HEK293 (cell line): ENCODE results near the gene KLHL21.

Source experiments
- AEBP2 ChIP-seq: fragments of 450-650 bp; formaldehyde crosslinking; IDR thresholded peaks from 2 replicates; pipeline ENCODE4 v1.5.1; 2016; ENCODE audit warnings: missing biosample characterization, missing genetic modification characterization, borderline replicate concordance
- EGR2 ChIP-seq: fragments of 450-650 bp; formaldehyde crosslinking; IDR thresholded peaks from 2 replicates; pipeline ENCODE4 v1.5.1; 2016; ENCODE audit warnings: low read depth, missing biosample characterization, missing genetic modification characterization
- FEZF1 ChIP-seq: fragments of 450-650 bp; formaldehyde crosslinking; IDR thresholded peaks from 2 replicates; pipeline ENCODE4 v1.5.1; 2016; ENCODE audit warnings: missing biosample characterization, missing genetic modification characterization
- GLI2 ChIP-seq: fragments of 450-650 bp; formaldehyde crosslinking; IDR thresholded peaks from 2 replicates; pipeline ENCODE4; 2017; ENCODE audit warnings: missing biosample characterization, missing genetic modification characterization, low read depth, borderline replicate concordance
- GLIS2 ChIP-seq: fragments of 450-650 bp; formaldehyde crosslinking; IDR thresholded peaks from 2 replicates; pipeline ENCODE4 v1.5.1; 2016; ENCODE audit warnings: missing biosample characterization, missing genetic modification characterization
- MEIS1 ChIP-seq: sonication (generic); formaldehyde crosslinking; IDR thresholded peaks from 2 replicates; pipeline ENCODE4 v1.8.1; 2022; ENCODE audit warnings: missing genetic modification reagents, mild to moderate bottlenecking, borderline replicate concordance
- ZBTB21 ChIP-seq: fragments of 450-650 bp; formaldehyde crosslinking; IDR thresholded peaks from 2 replicates; pipeline ENCODE4 v1.5.1; 2017; ENCODE audit warnings: missing biosample characterization, missing genetic modification characterization
- ZBTB48 ChIP-seq: fragments of 450-650 bp; formaldehyde crosslinking; IDR thresholded peaks from 2 replicates; pipeline ENCODE4 v1.5.1; 2016; ENCODE audit warnings: missing biosample characterization, missing genetic modification characterization
- ZBTB7A ChIP-seq: fragments of 450-650 bp; formaldehyde crosslinking; IDR thresholded peaks from 2 replicates; pipeline ENCODE4 v1.5.1; 2016; ENCODE audit warnings: low read depth, missing biosample characterization, missing genetic modification characterization
- ZFP3 ChIP-seq: fragments of 450-650 bp; formaldehyde crosslinking; IDR thresholded peaks from 2 replicates; pipeline ENCODE4 v1.5.1; 2016; ENCODE audit warnings: low read depth, missing biosample characterization, missing genetic modification characterization
- ZFP41 ChIP-seq: fragments of 450-650 bp; formaldehyde crosslinking; IDR thresholded peaks from 2 replicates; pipeline ENCODE4 v1.5.1; 2016; ENCODE audit warnings: missing biosample characterization, missing genetic modification characterization, borderline replicate concordance
- ZNF18 ChIP-seq: fragments of 450-650 bp; formaldehyde crosslinking; IDR thresholded peaks from 2 replicates; pipeline ENCODE4 v1.5.1; 2016; ENCODE audit warnings: missing biosample characterization, missing genetic modification characterization
- ZNF19 ChIP-seq: fragments of 450-650 bp; formaldehyde crosslinking; IDR thresholded peaks from 2 replicates; pipeline ENCODE4; 2016; ENCODE audit warnings: missing biosample characterization, missing genetic modification characterization, low read depth
- ZNF521 ChIP-seq: fragments of 450-650 bp; formaldehyde crosslinking; IDR thresholded peaks from 2 replicates; pipeline ENCODE4 v1.5.1; 2017; ENCODE audit warnings: missing biosample characterization, mild to moderate bottlenecking, missing genetic modification characterization
- ZNF585B ChIP-seq: fragments of 450-650 bp; formaldehyde crosslinking; IDR thresholded peaks from 2 replicates; pipeline ENCODE4 v1.5.1; 2016; ENCODE audit warnings: missing biosample characterization, missing genetic modification characterization
- ZNF629 ChIP-seq: fragments of 450-650 bp; formaldehyde crosslinking; IDR thresholded peaks from 2 replicates; pipeline ENCODE4 v1.5.1; 2017; ENCODE audit warnings: missing biosample characterization, missing genetic modification characterization
- ZNF645 ChIP-seq: fragments of 450-650 bp; formaldehyde crosslinking; IDR thresholded peaks from 2 replicates; pipeline ENCODE4; 2016; ENCODE audit warnings: missing biosample characterization, missing genetic modification characterization
- ZNF768 ChIP-seq: fragments of 450-650 bp; formaldehyde crosslinking; IDR thresholded peaks from 2 replicates; pipeline ENCODE4 v1.5.1; 2018; ENCODE audit warnings: missing biosample characterization, mild to moderate bottlenecking, missing genetic modification characterization
- ZNF830 ChIP-seq: fragments of 450-650 bp; IDR thresholded peaks from 2 replicates; pipeline ENCODE4 v1.5.0; 2018; ENCODE audit warnings: missing biosample characterization, missing genetic modification characterization, low read depth, mild to moderate bottlenecking, moderate library complexity
- TF ChIP-seq, protein P1 (sequence below): fragments of 450-650 bp; formaldehyde crosslinking; optimal IDR thresholded peaks from 2 replicates; pipeline ENCODE3; 2016; ENCODE audit warnings: missing biosample characterization, mild to moderate bottlenecking, missing genetic modification characterization
- TF ChIP-seq, protein P2 (sequence below): fragments of 450-650 bp; formaldehyde crosslinking; IDR thresholded peaks from 2 replicates; pipeline ENCODE4 v1.5.1; 2016; ENCODE audit warnings: missing biosample characterization, missing genetic modification characterization
- TF ChIP-seq, protein P3 (sequence below): fragments of 450-650 bp; formaldehyde crosslinking; IDR thresholded peaks from 2 replicates; pipeline ENCODE4 v1.5.1; 2016; ENCODE audit warnings: missing biosample characterization, missing genetic modification characterization
- TF ChIP-seq, protein P4 (sequence below): fragments of 450-650 bp; formaldehyde crosslinking; conservative IDR thresholded peaks from 2 replicates; pipeline ENCODE4 v1.5.1; 2016; ENCODE audit warnings: low read depth, missing biosample characterization, missing genetic modification characterization
- TF ChIP-seq, protein P5 (sequence below): fragments of 450-650 bp; IDR thresholded peaks from 2 replicates; pipeline ENCODE4 v1.5.1; 2018; ENCODE audit warnings: missing biosample characterization, missing genetic modification characterization

Gene KLHL21

DNA sequence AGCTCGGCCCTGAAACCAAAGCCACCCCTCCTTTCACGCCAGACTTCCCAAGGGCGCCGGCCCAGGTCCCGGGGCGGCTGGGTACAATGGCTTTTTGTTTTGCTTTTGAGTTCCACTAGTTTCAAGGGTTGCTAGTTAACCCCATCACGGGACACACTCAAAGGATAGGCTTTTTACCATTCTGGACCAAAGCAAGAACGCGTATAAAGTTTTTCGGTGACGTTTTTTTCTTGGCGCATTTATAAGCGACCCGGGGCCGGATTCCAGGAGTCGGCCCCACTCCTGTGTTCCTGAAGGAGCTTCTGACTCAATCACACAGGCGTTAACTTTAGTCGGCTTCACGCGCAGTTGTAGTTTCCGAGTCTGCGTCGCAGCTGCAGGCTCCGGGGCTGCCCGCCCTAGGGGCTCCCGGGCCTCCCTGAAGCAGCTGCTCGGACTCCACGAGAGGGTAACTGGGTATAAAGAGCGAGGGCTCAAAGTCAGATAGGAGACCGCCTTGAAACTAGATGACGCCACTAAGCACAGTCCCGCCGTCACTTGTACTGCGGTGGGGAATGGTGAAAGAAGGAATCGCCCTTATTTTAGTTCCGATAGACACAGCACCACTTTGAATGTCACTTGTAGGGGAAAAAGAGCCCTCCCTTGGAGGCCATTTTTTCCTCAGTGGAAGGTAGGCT lies 707 bp upstream of the KLHL21 start (continued):
- TF ChIP-seq ZNF830 (tag by site-specific recombination) = no peak
- no peak for TF ChIP-seq FEZF1 (tag by site-specific recombination)
- TF ChIP-seq, protein P1, sequence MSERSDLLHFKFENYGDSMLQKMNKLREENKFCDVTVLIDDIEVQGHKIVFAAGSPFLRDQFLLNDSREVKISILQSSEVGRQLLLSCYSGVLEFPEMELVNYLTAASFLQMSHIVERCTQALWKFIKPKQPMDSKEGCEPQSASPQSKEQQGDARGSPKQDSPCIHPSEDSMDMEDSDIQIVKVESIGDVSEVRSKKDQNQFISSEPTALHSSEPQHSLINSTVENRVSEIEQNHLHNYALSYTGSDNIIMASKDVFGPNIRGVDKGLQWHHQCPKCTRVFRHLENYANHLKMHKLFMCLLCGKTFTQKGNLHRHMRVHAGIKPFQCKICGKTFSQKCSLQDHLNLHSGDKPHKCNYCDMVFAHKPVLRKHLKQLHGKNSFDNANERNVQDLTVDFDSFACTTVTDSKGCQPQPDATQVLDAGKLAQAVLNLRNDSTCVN (tag by site-specific recombination) = peak; percentile 20
- TF ChIP-seq ZBTB21 (tag by site-specific recombination) = peak; percentile 84
- TF ChIP-seq, protein P2, sequence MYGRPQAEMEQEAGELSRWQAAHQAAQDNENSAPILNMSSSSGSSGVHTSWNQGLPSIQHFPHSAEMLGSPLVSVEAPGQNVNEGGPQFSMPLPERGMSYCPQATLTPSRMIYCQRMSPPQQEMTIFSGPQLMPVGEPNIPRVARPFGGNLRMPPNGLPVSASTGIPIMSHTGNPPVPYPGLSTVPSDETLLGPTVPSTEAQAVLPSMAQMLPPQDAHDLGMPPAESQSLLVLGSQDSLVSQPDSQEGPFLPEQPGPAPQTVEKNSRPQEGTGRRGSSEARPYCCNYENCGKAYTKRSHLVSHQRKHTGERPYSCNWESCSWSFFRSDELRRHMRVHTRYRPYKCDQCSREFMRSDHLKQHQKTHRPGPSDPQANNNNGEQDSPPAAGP (tag by site-specific recombination) = peak; percentile 60; the same call in 1 of the 2 replicates
- no peak for TF ChIP-seq ZNF645
- no peak for TF ChIP-seq GLI2 (tag by site-specific recombination)
- TF ChIP-seq, protein P3, sequence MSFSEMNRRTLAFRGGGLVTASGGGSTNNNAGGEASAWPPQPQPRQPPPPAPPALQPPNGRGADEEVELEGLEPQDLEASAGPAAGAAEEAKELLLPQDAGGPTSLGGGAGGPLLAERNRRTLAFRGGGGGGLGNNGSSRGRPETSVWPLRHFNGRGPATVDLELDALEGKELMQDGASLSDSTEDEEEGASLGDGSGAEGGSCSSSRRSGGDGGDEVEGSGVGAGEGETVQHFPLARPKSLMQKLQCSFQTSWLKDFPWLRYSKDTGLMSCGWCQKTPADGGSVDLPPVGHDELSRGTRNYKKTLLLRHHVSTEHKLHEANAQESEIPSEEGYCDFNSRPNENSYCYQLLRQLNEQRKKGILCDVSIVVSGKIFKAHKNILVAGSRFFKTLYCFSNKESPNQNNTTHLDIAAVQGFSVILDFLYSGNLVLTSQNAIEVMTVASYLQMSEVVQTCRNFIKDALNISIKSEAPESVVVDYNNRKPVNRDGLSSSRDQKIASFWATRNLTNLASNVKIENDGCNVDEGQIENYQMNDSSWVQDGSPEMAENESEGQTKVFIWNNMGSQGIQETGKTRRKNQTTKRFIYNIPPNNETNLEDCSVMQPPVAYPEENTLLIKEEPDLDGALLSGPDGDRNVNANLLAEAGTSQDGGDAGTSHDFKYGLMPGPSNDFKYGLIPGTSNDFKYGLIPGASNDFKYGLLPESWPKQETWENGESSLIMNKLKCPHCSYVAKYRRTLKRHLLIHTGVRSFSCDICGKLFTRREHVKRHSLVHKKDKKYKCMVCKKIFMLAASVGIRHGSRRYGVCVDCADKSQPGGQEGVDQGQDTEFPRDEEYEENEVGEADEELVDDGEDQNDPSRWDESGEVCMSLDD (tag by site-specific recombination) = 0 out of 2 replicates have a peak, but pooled peaks have one; percentile 17
- no peak for TF ChIP-seq ZNF768 (tag by site-specific recombination)
- TF ChIP-seq ZFP3 (tag by site-specific recombination) = peak; percentile 31; the same call in 1 of the 2 replicates
- TF ChIP-seq ZNF19 (tag by site-specific recombination) = no peak
- TF ChIP-seq, protein P4, sequence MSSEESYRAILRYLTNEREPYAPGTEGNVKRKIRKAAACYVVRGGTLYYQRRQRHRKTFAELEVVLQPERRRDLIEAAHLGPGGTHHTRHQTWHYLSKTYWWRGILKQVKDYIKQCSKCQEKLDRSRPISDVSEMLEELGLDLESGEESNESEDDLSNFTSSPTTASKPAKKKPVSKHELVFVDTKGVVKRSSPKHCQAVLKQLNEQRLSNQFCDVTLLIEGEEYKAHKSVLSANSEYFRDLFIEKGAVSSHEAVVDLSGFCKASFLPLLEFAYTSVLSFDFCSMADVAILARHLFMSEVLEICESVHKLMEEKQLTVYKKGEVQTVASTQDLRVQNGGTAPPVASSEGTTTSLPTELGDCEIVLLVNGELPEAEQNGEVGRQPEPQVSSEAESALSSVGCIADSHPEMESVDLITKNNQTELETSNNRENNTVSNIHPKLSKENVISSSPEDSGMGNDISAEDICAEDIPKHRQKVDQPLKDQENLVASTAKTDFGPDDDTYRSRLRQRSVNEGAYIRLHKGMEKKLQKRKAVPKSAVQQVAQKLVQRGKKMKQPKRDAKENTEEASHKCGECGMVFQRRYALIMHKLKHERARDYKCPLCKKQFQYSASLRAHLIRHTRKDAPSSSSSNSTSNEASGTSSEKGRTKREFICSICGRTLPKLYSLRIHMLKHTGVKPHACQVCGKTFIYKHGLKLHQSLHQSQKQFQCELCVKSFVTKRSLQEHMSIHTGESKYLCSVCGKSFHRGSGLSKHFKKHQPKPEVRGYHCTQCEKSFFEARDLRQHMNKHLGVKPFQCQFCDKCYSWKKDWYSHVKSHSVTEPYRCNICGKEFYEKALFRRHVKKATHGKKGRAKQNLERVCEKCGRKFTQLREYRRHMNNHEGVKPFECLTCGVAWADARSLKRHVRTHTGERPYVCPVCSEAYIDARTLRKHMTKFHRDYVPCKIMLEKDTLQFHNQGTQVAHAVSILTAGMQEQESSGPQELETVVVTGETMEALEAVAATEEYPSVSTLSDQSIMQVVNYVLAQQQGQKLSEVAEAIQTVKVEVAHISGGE (tag by site-specific recombination) = peak; percentile 26; the same call in 1 of the 2 replicates
- no peak for TF ChIP-seq ZNF18 (tag by site-specific recombination)
- TF ChIP-seq MEIS1 (CRISPR knock-in tag) = no peak
- TF ChIP-seq AEBP2 (tag by site-specific recombination) = no peak
- TF ChIP-seq GLIS2 (tag by site-specific recombination) = peak; percentile 79
- TF ChIP-seq ZNF585B (tag by site-specific recombination) = no peak
- peak; percentile 94 for TF ChIP-seq ZNF629
- no peak for TF ChIP-seq ZFP41
- TF ChIP-seq EGR2 (tag by site-specific recombination) = no peak
- no peak for TF ChIP-seq ZBTB7A
- TF ChIP-seq, protein P5, sequence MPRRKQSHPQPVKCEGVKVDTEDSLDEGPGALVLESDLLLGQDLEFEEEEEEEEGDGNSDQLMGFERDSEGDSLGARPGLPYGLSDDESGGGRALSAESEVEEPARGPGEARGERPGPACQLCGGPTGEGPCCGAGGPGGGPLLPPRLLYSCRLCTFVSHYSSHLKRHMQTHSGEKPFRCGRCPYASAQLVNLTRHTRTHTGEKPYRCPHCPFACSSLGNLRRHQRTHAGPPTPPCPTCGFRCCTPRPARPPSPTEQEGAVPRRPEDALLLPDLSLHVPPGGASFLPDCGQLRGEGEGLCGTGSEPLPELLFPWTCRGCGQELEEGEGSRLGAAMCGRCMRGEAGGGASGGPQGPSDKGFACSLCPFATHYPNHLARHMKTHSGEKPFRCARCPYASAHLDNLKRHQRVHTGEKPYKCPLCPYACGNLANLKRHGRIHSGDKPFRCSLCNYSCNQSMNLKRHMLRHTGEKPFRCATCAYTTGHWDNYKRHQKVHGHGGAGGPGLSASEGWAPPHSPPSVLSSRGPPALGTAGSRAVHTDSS = no peak
- no peak for TF ChIP-seq ZNF521 (tag by site-specific recombination)
- peak; percentile 54; the same call in 1 of the 2 replicates for TF ChIP-seq ZBTB48 (tag by site-specific recombination)
